GM10248 (cell line): Measurements from ENCODE around the gene WAPL.

ENCODE experiments used
- CTCF ChIA-PET: fragments of 300-600 bp; sonication (Branson Sonifier 250); formaldehyde crosslinking; extraction: SDS; loops from one replicate; lab custom pipeline; 2021; ENCODE audit warnings: antibody characterized with exemption; lab: Yijun Ruan, JAX
- POLR2A ChIA-PET: fragments of 350-650 bp; sonication (Branson Sonifier 250); formaldehyde crosslinking; extraction: SDS; loops from one replicate; lab custom pipeline; 2020; ENCODE audit warnings: antibody characterized with exemption; lab: Yijun Ruan, JAX
- DNase-seq: peaks from one replicate; pipeline ENCODE4 v3.0.0; 2012; ENCODE audit errors: extremely low spot score
- CTCF ChIP-seq: IDR thresholded peaks from 2 replicates; pipeline ENCODE4 v1.5.1; 2012; ENCODE audit warnings: mild to moderate bottlenecking, low read depth; ENCODE audit errors: extremely low read depth, missing control alignments, control extremely low read depth

The WAPL gene

GRCh38 chr10:86400705-86401587, 120.6 kb downstream of the WAPL start:
- TF ChIP-seq CTCF = no peak
- ChIA-PET CTCF (interaction anchor here (0.7 to 6.9 kb wide), 29 partner anchors 8 to 243 kb away, joined by 3 to 95 read pairs (median 4); no protein-coding TSS in a partner anchor), POLR2A (interaction anchor here (0.7 to 1.3 kb wide), 6 partner anchors 10 to 185 kb away, joined by 3 to 4 read pairs (median 3); partner anchors contain the start of gene WAPL)
- peak; percentile 75 for DNase-seq

GRCh38 chr10:86399879-86400704, 121.5 kb downstream of the WAPL start:
- TF ChIP-seq CTCF = peak; percentile 94
- ChIA-PET CTCF (interaction anchor here (0.7 to 6.9 kb wide), 38 partner anchors 9 to 518 kb away, joined by 3 to 95 read pairs (median 4); no protein-coding TSS in a partner anchor), POLR2A (interaction anchor here (0.7 to 1.3 kb wide), 4 partner anchors 9 to 186 kb away, joined by 3 to 6 read pairs (median 3); no protein-coding TSS in a partner anchor)
- DNase-seq = peak; percentile 91

DNA sequence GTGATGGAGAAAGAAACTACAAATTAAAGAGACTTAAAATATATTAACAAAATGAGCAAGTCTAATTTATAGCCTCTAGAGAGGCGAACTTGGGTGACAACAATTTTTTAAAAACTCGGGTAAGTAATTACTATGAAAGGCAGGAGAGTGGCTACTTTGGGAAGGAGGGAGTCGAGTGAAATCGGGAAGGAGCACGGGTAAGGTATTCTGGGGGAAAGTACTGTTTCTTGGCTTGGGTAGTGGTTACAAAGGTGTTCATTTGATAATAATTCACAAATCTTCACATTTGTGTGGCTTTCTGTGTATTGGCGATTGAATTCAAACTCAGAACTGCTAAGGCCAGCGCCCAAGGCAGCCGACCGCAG, 122.1 kb downstream of the WAPL start:
- no peak for TF ChIP-seq CTCF
- CTCF ChIA-PET = interaction anchor here (0.8 to 6.9 kb wide), 27 partner anchors 9 to 519 kb away, joined by 3 to 95 read pairs (median 4); no protein-coding TSS in a partner anchor
- DNase-seq = no peak
- POLR2A ChIA-PET = interaction anchor here (0.7 to 1.3 kb wide), 3 partner anchors 9 to 186 kb away, joined by 3 to 6 read pairs (median 3); no protein-coding TSS in a partner anchor

GRCh38 chr10:86397120-86397519, 124.5 kb downstream of the WAPL start:
- ChIA-PET CTCF (interaction anchor here (6.8 to 6.9 kb wide), 2 partner anchors 16 to 188 kb away, joined by 72 to 95 read pairs; no protein-coding TSS in a partner anchor), POLR2A (no interaction called here)
- DNase-seq = no peak
- no peak for TF ChIP-seq CTCF

- ChIA-PET POLR2A (no interaction called here), CTCF (interaction anchor here (1.2 kb wide), 1 partner anchor 15 kb away, joined by 3 read pairs; no protein-coding TSS in a partner anchor)
- no peak for DNase-seq
- no peak for TF ChIP-seq CTCF
Observed at GRCh38 chr10:86393862-86394455, 127.6 kb downstream of the WAPL start.
